Peyer's patch (tissue), 4 donors: Measurements from ENCODE around the gene AQP9.

Experiments
- CTCF ChIP-seq, 6 experiments: fragments of 450-650 bp in 4 of 6; fragments of 200-600 bp in 2 of 6; sonication (generic) in 1 of 6; IDR thresholded peaks; one replicate each; pipeline ENCODE4 v1.5.1; 2017 to 2019; ENCODE audit warnings: antibody characterized with exemption in 6 of 6, mild to moderate bottlenecking in 3 of 6, moderate library complexity in 1 of 6
- POLR2A ChIP-seq, 2 donors: fragments of 450-650 bp; IDR thresholded peaks; one replicate each; pipeline ENCODE4 v1.5.1; 2017; ENCODE audit warnings: antibody characterized with exemption in 2 of 2, mild to moderate bottlenecking in 2 of 2, moderate library complexity in 2 of 2

DNA sequence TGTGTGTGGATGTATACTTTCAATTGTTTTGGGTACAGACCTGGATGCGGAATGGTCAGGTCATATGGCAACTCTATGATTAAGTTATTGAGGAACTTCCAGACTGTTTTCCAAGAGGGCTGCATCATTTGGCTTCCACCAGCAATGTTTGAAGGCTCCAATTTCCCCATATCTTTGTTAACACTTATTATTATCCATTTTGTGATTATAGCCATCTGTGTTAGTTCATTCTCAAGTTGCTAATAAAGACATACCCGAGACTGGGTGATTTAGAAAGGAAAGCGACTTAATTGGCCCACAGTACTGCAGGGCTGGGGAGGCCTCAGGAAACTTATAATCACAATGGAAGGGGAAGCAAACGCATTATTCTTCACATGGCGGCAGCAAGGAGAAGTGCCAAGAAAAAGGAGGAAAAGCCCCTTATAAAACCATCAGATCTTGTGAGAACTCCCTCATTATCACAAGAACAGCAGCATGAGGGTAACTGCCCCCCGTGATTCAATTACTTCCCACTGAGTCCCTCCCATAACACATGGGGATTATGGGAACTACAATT is 41.6 kb upstream of the AQP9 start:
- TF ChIP-seq CTCF (IDR thresholded peaks at IDR 0.05) = no peak
- TF ChIP-seq POLR2A (IDR thresholded peaks at IDR 0.05) = no peak
